NCI-H82 treated with DMSO at 0.1 percent for 48 hours (cell line): ENCODE data around the gene ATG7.
A peak's percentile ranks its signal among the peaks of the same experiment; 100 is the strongest.
"Not testable (repeated sequence)": the region's sequence is repeated elsewhere in the genome, so short reads cannot be mapped to it uniquely, and the experiment has no call there.

ENCODE experiments used
- DNase-seq: peaks from one replicate; lab custom pipeline; 2025; ENCODE audit not compliant: unreplicated experiment; lab: John Stamatoyannopoulos, UW

ATG7 gene

GRCh38 chr3:11291808-11292207 is 19.6 kb downstream of the ATG7 start:
- no peak for DNase-seq

GRCh38 chr3:11297126-11297525 is 24.9 kb downstream of the ATG7 start:
- DNase-seq, result no peak

- no peak for DNase-seq
Measured at GRCh38 chr3:11300970-11301369, 28.8 kb downstream of the ATG7 start.

- DNase-seq, result no peak
Measured at GRCh38 chr3:11302444-11302843, 30.2 kb downstream of the ATG7 start.

- DNase-seq, result no peak
Measured at GRCh38 chr3:11304175-11304574, 32.0 kb downstream of the ATG7 start.

- no peak for DNase-seq
Measured at GRCh38 chr3:11305509-11305908, 33.3 kb downstream of the ATG7 start.

- DNase-seq, result no peak
Measured at GRCh38 chr3:11306817-11307589, 34.8 kb downstream of the ATG7 start.

- no peak for DNase-seq
Measured at GRCh38 chr3:11307830-11308432, 35.7 kb downstream of the ATG7 start.

- no peak for DNase-seq
Measured at GRCh38 chr3:11310258-11310657, 38.1 kb downstream of the ATG7 start.

GRCh38 chr3:11312166-11312565 is 40.0 kb downstream of the ATG7 start:
- no peak for DNase-seq

GRCh38 chr3:11317300-11317699 is 45.1 kb downstream of the ATG7 start:
- no peak for DNase-seq

- no peak for DNase-seq
Measured at GRCh38 chr3:11322931-11323330, 50.7 kb downstream of the ATG7 start.

GRCh38 chr3:11323813-11324212 is 51.6 kb downstream of the ATG7 start:
- no peak for DNase-seq

- no peak for DNase-seq
Measured at GRCh38 chr3:11327619-11328018, 55.4 kb downstream of the ATG7 start.

- no peak for DNase-seq
Measured at GRCh38 chr3:11328196-11328945, 56.2 kb downstream of the ATG7 start.

GRCh38 chr3:11329777-11330176 is 57.6 kb downstream of the ATG7 start:
- no peak for DNase-seq

GRCh38 chr3:11331101-11331500 is 58.9 kb downstream of the ATG7 start:
- DNase-seq, result no peak

GRCh38 chr3:11335056-11335608 is 62.9 kb downstream of the ATG7 start:
- DNase-seq, result peak; percentile 8

- DNase-seq, result no peak
Measured at GRCh38 chr3:11339541-11339940, 67.3 kb downstream of the ATG7 start.

GRCh38 chr3:11346416-11346815 is 74.2 kb downstream of the ATG7 start:
- no peak for DNase-seq

- DNase-seq, result not testable (repeated sequence)
Measured at GRCh38 chr3:11348877-11349276, 76.7 kb downstream of the ATG7 start.

GRCh38 chr3:11349446-11349845 is 77.2 kb downstream of the ATG7 start:
- DNase-seq, result no peak
